Rectal smooth muscle tissue (tissue), 1 donor: ENCODE results near the gene RDH5.
"Not testable (repeated sequence)": the region's sequence is repeated elsewhere in the genome, so short reads cannot be mapped to it uniquely, and the experiment has no call there.

Experiments
- H3K27ac ChIP-seq: one replicate; pipeline ENCODE4 v1.7.0; 2013; ENCODE audit warnings: low read depth, low read length, inconsistent platforms
- H3K27me3 ChIP-seq: one replicate; pipeline ENCODE4 v1.7.0; 2013; ENCODE audit warnings: low read length; ENCODE audit not compliant: control insufficient read depth, insufficient read depth
- H3K36me3 ChIP-seq: one replicate; pipeline ENCODE4 v1.7.0; 2013; ENCODE audit warnings: low read length; ENCODE audit not compliant: control insufficient read depth, insufficient read depth
- H3K4me1 ChIP-seq: one replicate; pipeline ENCODE4 v1.7.0; 2013; ENCODE audit warnings: low read length; ENCODE audit not compliant: control insufficient read depth, insufficient read depth
- H3K4me3 ChIP-seq: one replicate; pipeline ENCODE4 v1.7.0; 2013; ENCODE audit warnings: low read length
- H3K9ac ChIP-seq: one replicate; pipeline ENCODE4 v1.7.0; 2013; ENCODE audit warnings: low read length

RDH5 gene

DNA sequence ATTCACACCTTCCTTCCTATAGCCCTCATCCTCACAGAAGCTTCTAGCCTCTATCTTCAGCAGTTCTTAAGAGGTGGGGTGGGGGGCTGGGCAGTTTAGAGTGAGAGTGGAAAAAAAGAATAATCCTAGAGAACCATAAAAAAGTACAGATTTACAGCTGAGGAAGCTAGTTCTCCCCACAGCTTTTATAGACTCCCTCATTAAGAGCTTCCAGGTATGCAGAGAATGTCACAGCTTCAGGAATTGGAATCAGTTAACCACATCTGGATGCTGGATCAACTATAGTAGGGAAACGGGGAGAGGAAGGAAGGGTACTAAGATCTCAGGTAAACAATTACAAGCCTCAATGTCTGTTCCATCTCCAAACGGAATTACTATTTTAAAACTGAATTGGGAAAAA, 35.1 kb downstream of the RDH5 start:
- H3K4me1 ChIP-seq, result no peaks in the 10 kb centered on the region
- H3K9ac ChIP-seq, result no peak overlapping the region
- no peak overlapping the region for H3K27ac ChIP-seq
- peaks cover 36% of the 10 kb centered on the region for H3K36me3 ChIP-seq
- H3K4me3 ChIP-seq, result no peak overlapping the region
- no peaks in the 10 kb centered on the region for H3K27me3 ChIP-seq

DNA sequence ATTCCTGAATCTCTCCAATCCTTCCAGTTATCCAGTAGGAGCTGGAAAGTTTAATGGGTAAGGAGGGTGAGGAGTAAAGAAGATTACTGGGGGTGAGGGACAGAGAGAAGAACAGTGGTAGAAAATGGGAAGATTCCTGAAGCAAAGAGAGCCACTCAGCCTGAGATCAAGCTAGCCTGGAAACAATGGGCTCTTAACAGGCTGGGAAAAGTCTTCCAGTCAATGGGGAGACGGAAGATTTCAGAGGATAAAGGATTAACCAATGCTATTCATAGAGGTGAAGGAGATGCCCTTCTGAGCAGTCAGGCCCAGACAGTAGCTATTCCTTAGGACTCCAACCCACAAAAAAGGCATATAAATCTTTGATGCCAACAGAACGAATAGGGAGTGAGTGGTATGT, 37.5 kb downstream of the RDH5 start:
- no peak overlapping the region for H3K9ac ChIP-seq
- H3K27ac ChIP-seq, result no peak overlapping the region
- H3K36me3 ChIP-seq, result peaks cover 25% of the 10 kb centered on the region
- no peaks in the 10 kb centered on the region for H3K27me3 ChIP-seq
- H3K4me1 ChIP-seq, result no peaks in the 10 kb centered on the region
- no peak overlapping the region for H3K4me3 ChIP-seq

DNA sequence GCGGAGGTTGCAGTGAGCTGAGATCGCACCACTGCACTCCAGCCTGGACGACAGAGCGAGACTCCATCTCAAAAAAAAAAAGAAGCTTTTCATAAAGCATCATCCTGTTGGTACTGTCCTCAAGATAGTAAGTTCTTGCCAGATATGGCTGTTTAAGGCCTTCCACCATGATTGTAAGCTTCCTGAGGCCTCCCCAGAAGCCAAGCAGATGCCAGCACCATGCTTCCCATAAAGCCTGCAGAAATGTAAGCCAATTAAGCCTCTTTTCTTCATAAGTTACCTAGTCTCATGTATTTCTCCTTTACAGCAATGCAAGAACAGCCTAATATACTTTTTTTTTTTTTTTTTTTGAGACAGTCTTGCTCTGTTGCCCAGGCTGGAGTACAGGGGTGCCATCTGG, 38.4 kb downstream of the RDH5 start:
- not testable (repeated sequence) for H3K9ac ChIP-seq, H3K27me3 ChIP-seq, H3K27ac ChIP-seq, H3K4me3 ChIP-seq, H3K4me1 ChIP-seq
- H3K36me3 ChIP-seq, result peaks cover 19% of the 10 kb centered on the region

DNA sequence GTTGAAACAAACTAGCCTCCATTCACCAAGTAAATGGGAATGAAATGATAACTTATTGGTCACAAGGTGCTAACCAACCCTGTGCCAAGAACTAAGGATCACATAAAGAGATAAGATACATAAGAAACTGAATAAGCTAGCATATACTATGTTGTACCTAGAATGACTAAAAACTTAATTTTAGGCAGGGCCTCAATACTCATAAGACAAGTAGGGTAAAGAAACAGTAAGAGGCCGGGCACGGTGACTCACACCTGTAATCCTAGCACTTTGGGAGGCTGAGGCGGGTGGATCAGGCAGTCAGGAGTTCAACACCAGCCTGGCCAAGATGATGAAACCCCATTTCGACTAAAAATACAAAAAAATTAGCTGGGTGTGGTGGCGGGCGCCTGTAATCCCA, 40.5 kb downstream of the RDH5 start:
- no peak overlapping the region for H3K4me3 ChIP-seq
- no peaks in the 10 kb centered on the region for H3K4me1 ChIP-seq
- H3K27me3 ChIP-seq, result no peaks in the 10 kb centered on the region
- H3K36me3 ChIP-seq, result peaks cover 17% of the 10 kb centered on the region
- no peak overlapping the region for H3K27ac ChIP-seq
- H3K9ac ChIP-seq, result no peak overlapping the region

DNA sequence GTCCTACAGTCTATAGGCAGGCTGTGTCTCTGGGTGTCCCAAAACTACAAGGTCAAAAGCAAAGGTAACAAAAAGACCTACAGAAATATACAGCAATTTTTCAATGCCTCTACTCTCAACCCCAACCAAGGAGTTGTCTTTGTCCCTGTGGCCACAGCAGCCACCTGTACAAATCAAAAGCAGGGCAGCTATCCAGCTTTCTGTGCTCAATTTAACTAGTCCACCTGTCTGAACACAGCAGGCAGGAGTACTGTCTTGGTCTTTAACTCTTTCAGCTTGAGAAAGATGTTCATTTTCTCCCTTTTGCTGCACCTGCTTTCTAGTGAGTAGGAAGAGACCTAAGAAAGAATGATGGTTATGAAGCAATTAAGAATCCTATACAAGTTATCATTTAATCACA, 42.5 kb downstream of the RDH5 start:
- Histone ChIP-seq H3K27ac (no peak overlapping the region), H3K36me3 (peaks cover 10% of the 10 kb centered on the region), H3K4me1 (no peaks in the 10 kb centered on the region), H3K4me3 (no peak overlapping the region), H3K27me3 (no peaks in the 10 kb centered on the region), H3K9ac (no peak overlapping the region)

DNA sequence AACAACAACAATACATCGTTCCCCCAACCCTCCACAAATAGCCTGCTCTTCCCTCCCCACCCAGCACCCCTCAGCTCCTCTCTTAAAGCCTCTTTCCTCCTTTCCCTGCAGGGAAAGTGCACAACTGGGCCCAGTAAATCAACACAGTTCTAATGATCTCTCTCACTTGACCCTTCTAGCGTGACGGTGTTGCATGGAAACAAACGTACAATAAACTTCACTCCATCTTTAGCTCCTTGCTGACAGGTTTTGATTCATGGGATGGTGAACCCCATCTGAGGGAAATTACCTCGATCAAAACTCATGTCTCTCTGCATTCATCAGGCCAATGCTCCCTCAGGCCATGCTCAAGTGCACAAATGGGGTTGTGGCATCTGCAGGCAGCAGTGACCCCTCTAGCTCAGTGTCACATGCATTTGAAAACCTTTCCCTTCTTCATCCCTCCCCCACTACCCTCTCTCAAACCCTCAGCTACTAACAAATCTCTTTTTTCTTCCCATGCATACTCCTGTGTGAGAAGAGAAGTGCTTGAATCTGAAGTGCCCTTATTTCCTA, 45.6 kb downstream of the RDH5 start:
- no peak overlapping the region for H3K27ac ChIP-seq
- H3K4me3 ChIP-seq, result no peak overlapping the region
- H3K36me3 ChIP-seq, result no peaks in the 10 kb centered on the region

DNA sequence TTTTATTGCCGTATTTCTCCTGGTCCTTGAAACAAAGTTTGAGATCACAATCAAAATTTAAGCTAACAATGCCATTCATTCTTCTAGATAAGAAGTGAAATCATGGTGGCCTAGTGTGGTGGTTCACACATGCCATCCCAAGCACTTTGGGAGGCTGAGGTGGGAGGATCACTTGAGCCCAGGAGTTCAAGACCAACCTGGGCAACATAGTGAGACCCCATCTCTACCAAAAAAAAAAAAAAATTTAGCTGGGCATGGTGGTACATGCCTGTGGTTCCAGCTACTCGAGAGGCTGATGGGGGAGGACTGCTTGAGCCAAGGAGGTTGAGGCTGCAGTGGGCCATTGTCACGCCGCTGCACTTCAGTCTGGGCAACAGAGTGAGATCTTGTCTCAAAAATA, 47.0 kb downstream of the RDH5 start:
- H3K27me3 ChIP-seq, result no peaks in the 10 kb centered on the region
- no peaks in the 10 kb centered on the region for H3K36me3 ChIP-seq
- H3K4me3 ChIP-seq, result no peak overlapping the region
- H3K9ac ChIP-seq, result no peak overlapping the region
- H3K27ac ChIP-seq, result no peak overlapping the region
- no peaks in the 10 kb centered on the region for H3K4me1 ChIP-seq

More for the DNA sequence above, 45.6 kb downstream of the RDH5 start:
- no peaks in the 10 kb centered on the region for H3K27me3 ChIP-seq
- no peaks in the 10 kb centered on the region for H3K4me1 ChIP-seq
- H3K9ac ChIP-seq, result no peak overlapping the region

DNA sequence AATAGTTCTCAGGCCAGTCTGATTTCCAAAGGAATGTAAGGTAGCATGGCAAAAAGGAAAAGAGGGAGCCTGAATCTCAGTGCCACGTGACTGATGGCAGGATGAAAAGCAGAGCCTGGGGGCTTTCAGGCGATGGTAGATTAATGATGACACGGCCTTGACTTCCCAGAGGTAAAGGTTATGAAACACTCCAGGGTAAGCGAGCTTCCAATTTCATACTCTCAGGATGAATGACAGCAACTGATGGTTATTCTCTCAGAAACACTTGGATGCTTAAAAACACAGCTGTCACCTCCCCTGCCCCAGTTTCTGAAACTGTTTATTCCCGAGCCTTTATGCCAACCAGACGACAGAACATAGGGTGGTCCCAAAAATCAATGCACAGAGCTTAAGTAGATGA, 51.5 kb downstream of the RDH5 start:
- Histone ChIP-seq H3K9ac (no peak overlapping the region), H3K27me3 (no peaks in the 10 kb centered on the region), H3K4me1 (no peaks in the 10 kb centered on the region), H3K4me3 (no peak overlapping the region), H3K36me3 (no peaks in the 10 kb centered on the region), H3K27ac (no peak overlapping the region)
